H1 (cell line): ENCODE measurements around the gene PDLIM3. TPM values are rescaled to one million over a fixed set of nuclear protein-coding genes. Genes with fewer than 3 reads are reported as not detected.

ENCODE experiments used
- KDM4A ChIP-seq: IDR thresholded peaks from one replicate; pipeline ENCODE4 v1.7.1; 2012; ENCODE audit warnings: low read depth, mild to moderate bottlenecking, moderate library complexity, low read length, inconsistent platforms; ENCODE audit not compliant: severe bottlenecking
- polyA plus RNA-seq, 7 experiments: library from polyadenylated mRNA; depleted of rRNA in 3 of 7; stranded (reverse) in 5 of 7; unstranded in 2 of 7; fragments of >200 nt in 5 of 7; fragments of 200-250 nt in 2 of 7; gene quantifications; 1 replicate in 5 of 7; 2 replicates in 1 of 7; 4 replicates in 1 of 7; pipeline versions ENCODE4 v1.2.1 to v1.2.3, GENCODE V29; 2011 to 2013; ENCODE audit warnings: missing spikeins in 2 of 7, mixed read lengths in 2 of 7
- total RNA-seq: library from RNA; stranded (reverse); fragmentation: NEBNext Ultra II Directional; extraction: Animal tissue kit (Norgen Biotek cat#: 25700); gene quantifications from 2 replicates; pipeline ENCODE4 v1.2.1, GENCODE V29; 2021

The PDLIM3 gene
- total and polyA plus RNA-seq, 2 of the 8 experiments (the other 6 are each of a cell fraction or from before 2014, with no cell fraction given) = 7.6 to 8.1 TPM

DNA sequence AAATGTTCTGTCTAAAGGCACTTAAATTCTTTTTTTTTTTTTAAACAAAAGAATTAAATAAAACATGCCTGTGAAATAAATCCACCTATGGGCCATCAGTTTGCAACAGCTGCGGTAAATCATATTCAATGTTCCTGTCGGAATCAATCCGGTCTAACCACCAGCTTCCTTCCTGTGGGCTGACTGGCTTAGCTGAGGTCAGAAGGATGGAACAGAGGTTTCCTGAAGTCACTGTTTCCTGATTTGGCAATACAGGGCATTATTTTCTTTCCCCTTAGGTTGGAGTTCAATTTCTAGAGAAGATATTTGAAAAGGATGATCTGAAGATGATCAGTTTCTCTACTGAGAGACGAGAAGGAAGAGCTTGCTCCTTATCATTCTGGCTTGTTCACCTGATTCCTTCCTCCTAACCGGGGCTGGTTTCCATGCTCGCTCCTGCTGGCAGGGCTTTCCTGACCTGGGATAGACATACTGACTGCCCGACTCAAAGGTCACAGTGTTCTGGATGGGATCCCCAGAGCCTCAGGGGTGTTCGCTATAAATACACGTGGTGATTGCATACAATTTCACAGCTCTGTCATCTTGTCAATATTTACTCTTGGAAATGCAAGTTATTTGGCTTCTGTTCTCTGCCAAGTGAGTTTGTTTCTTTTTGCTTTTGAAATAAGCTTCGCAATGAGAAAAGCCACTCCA lies 21.7 kb downstream of the PDLIM3 start (continued):
- no peak for TF ChIP-seq KDM4A
- TF ChIP-seq, all 59 proteins: peak for 0
